AG04450 (cell line): ENCODE data around the gene CNTLN. TPM values are rescaled to one million over a fixed set of nuclear protein-coding genes. Genes with fewer than 3 reads are reported as not detected.
"Not testable (repeated sequence)": the region's sequence is repeated elsewhere in the genome, so short reads cannot be mapped to it uniquely, and the experiment has no call there.

ENCODE experiments used
- CTCF ChIA-PET: fragments of 300-600, 350-600 bp; formaldehyde crosslinking; extraction: SDS; loops from one replicate; lab custom pipeline; 2022; ENCODE audit warnings: antibody characterized with exemption, inconsistent platforms; lab: Charles Lee
- POLR2A ChIA-PET: fragments of 350-600 bp; formaldehyde crosslinking; extraction: SDS; loops from one replicate; lab custom pipeline; 2021; ENCODE audit warnings: antibody characterized with exemption, inconsistent platforms; lab: Yijun Ruan, JAX
- DNase-seq: peaks from one replicate; pipeline ENCODE4 v3.0.0-alpha.2; 2011; ENCODE audit warnings: low read depth, low spot score
- H3K27ac ChIP-seq: one replicate; pipeline ENCODE4 v1.5.1; 2012; ENCODE audit warnings: low read depth, low read length, control low read depth
- H3K27me3 ChIP-seq: one replicate; pipeline ENCODE4 v1.6.0; 2012; ENCODE audit warnings: low read length; ENCODE audit not compliant: control insufficient read depth, insufficient read depth
- H3K4me3 ChIP-seq: 2 replicates; pipeline ENCODE4 v1.5.1; 2011; ENCODE audit warnings: mild to moderate bottlenecking, low read depth, low read length, control low read depth
- H3K9me3 ChIP-seq: 2 replicates; pipeline ENCODE4 v1.5.1; 2012; ENCODE audit warnings: low read length; ENCODE audit not compliant: control insufficient read depth, insufficient read depth
- polyA plus RNA-seq: library from polyadenylated mRNA; depleted of rRNA; stranded (reverse); fragments of >200 nt; gene quantifications from 2 replicates; pipeline ENCODE4 v1.2.3, GENCODE V29; 2011
- TF ChIP-seq, protein P1 (sequence below): IDR thresholded peaks from 2 replicates; pipeline ENCODE4 v1.5.1; 2011; ENCODE audit warnings: low read depth, low read length, control low read depth, inconsistent platforms

CNTLN gene
- polyA plus RNA-seq, 1 experiment = 11.7 TPM

DNA sequence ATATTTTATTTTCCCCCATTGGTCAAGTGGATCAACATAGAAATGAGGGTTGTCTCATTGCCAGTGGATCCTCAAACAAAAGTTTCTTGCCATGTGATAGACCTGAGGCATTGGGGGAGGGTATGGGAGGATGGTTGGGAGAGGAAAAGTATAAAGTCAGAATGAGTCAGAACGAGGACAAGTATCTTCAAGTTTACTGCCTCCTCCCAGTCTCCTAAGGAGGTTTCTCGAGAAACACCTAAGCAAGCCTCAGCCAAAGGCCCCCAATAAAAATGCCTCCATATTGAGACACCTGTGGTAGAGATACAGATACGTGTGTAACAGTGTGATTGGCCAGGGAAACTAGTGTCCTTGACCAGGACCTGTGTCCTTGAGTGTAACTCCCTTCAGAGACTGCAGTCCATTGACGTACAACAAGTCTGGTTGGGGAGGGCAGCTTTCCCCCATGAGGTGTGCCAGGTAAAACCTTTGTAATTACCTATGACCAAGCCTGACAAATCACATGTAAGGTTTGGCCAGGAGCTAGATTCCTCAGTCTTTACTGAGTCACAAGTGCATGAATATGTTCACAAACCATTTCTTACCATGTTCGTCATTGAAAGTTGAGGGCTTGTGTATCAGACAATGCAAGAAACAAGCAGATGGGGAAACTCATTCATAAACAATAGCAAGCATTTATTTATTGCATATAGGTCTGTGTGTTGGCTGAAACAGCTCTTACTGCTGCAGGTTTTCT lies 245.5 kb downstream of the CNTLN start:
- Histone ChIP-seq H3K4me3 (no peak overlapping the region), H3K27me3 (no peaks in the 10 kb centered on the region), H3K27ac (no peak overlapping the region), H3K9me3 (no peaks in the 10 kb centered on the region)
- DNase-seq = no peak
- CTCF ChIA-PET = no interaction called here
- TF ChIP-seq, protein P1, sequence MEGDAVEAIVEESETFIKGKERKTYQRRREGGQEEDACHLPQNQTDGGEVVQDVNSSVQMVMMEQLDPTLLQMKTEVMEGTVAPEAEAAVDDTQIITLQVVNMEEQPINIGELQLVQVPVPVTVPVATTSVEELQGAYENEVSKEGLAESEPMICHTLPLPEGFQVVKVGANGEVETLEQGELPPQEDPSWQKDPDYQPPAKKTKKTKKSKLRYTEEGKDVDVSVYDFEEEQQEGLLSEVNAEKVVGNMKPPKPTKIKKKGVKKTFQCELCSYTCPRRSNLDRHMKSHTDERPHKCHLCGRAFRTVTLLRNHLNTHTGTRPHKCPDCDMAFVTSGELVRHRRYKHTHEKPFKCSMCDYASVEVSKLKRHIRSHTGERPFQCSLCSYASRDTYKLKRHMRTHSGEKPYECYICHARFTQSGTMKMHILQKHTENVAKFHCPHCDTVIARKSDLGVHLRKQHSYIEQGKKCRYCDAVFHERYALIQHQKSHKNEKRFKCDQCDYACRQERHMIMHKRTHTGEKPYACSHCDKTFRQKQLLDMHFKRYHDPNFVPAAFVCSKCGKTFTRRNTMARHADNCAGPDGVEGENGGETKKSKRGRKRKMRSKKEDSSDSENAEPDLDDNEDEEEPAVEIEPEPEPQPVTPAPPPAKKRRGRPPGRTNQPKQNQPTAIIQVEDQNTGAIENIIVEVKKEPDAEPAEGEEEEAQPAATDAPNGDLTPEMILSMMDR = no peak
- POLR2A ChIA-PET = interaction anchor here (0.6 kb wide), 1 partner anchor 1224 kb away, joined by 4 read pairs; no protein-coding TSS in a partner anchor

DNA sequence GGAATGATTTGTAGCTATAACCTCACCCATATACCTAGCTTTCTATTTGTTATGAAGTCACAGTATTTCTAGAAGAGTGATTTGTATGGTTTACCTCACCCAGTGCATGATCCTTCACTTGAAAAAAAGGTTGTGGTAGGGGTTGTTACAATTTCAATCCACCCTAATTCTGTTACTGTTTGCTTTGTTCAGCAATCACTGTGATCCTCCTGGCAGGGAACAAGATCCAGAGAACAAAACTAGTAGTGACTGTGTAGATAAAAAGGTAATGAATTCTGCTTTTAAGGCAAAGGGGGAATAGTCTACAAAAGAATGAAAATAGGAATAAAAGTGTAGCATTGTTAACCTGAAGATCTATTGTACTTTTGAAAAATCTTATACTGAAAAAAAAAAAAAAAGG lies 252.7 kb downstream of the CNTLN start:
- H3K27me3 ChIP-seq = no peaks in the 10 kb centered on the region
- POLR2A ChIA-PET = no interaction called here
- TF ChIP-seq, protein P1 = no peak

DNA sequence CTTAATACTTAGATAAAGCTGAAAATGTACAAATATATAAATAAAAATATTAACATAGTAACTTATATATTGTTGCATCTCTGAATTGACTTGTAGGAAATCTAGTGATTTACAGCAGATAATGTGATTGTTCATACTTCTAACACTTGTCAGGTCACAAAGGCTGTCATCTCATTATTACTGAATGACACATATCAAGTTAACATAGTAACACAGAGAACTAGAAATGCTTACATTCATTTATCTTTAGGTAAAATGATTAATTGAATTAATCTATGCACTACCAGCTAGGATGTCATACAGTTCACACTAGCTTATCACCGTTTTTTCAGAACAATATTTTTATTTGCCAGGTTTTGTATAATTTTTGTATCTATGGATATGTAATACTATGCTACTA lies 254.2 kb downstream of the CNTLN start:
- no peak overlapping the region for H3K4me3 ChIP-seq
- CTCF ChIA-PET = no interaction called here
- TF ChIP-seq, protein P1 = no peak
- H3K9me3 ChIP-seq = no peaks in the 10 kb centered on the region
- no peaks in the 10 kb centered on the region for H3K27me3 ChIP-seq
- POLR2A ChIA-PET = no interaction called here
- no peak for DNase-seq
- H3K27ac ChIP-seq = no peak overlapping the region

More for the DNA sequence above, 252.7 kb downstream of the CNTLN start:
- no peak overlapping the region for H3K27ac ChIP-seq
- no peak for DNase-seq
- no peak overlapping the region for H3K4me3 ChIP-seq
- CTCF ChIA-PET = interaction anchor here (1.0 kb wide), 1 partner anchor 27 kb away, joined by 3 read pairs; no protein-coding TSS in a partner anchor
- H3K9me3 ChIP-seq = no peaks in the 10 kb centered on the region

DNA sequence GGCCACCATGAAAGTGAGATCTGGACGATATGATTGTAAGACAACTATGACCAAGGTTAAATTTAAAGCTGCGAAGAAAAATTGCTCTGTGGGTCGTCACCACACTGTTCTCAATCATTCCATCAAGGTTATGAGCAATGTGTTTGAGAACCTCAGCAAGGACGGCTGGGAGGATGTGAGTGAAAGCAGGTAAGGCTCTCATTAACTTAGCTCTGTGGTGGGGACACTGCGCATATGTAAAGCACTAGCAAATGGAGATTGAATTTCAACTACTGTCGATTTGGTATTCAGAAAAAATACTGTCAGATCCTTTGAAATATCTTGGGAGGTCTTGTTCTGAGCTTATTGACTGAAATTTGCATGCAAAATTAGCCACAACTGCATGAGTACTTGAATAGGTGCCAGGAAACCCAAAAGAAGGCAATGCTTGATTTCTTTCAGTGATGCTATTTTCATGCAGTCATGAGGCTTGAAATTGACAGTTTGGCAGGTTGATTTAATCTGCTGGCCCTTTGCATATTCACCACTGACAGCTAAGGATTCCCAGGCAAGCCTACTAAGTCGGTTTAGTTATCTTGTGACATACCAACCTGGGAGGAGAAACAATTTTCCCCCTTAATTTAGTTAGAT lies 260.2 kb downstream of the CNTLN start:
- TF ChIP-seq, protein P1 = no peak
- no peak overlapping the region for H3K27ac ChIP-seq
- DNase-seq = no peak
- no peak overlapping the region for H3K4me3 ChIP-seq
- CTCF ChIA-PET = interaction anchor here (0.7 kb wide), 1 partner anchor 278 kb away, joined by 3 read pairs; no protein-coding TSS in a partner anchor
- H3K9me3 ChIP-seq = no peaks in the 10 kb centered on the region
- POLR2A ChIA-PET = interaction anchor here (0.6 kb wide), 1 partner anchor 361 kb away, joined by 7 read pairs; no protein-coding TSS in a partner anchor
- no peaks in the 10 kb centered on the region for H3K27me3 ChIP-seq

DNA sequence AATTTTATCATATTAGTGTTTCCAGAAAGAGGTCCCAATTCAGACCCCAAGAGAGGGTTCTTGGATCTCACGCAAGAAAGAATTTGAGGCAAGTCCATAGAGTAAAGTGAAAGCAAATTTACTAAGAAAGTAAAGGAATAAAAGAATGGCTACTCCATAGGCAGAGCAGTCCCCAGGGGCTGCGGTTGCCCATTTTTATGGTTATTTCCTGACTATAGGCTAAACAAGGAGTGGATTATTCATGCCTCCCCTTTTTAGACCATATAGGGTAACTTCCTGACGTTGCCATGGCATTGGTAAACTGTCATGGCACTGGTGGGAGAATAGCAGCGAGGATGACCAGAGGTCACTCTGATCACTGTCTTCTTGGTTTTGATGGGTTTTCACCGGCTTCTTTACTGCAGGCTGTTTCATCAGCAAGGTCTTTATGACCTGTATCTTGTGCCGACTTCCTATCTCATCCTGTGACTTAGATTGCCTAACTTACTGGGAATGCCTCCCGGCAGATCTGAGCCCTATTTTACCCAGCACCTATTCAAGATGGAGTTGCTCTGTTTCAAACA lies 262.4 kb downstream of the CNTLN start:
- H3K9me3 ChIP-seq, DNase-seq, H3K27ac ChIP-seq, H3K4me3 ChIP-seq, CTCF ChIA-PET, H3K27me3 ChIP-seq, POLR2A ChIA-PET: not testable (repeated sequence)
